ENCODE measurements around the gene MPHOSPH9. TPM values are rescaled to one million over a fixed set of nuclear protein-coding genes. Genes with fewer than 3 reads are reported as not detected.

Gene MPHOSPH9
- total RNA-seq, 2 experiments from 2014 or later, result 88.3 to 136 TPM

- ChIA-PET CTCF (ENCODE audit: unreplicated experiment) (no interaction called here), POLR2A (interaction anchor here (0.6 to 0.9 kb wide), 4 partner anchors 20 to 149 kb away, joined by 3 to 7 read pairs (median 5); no protein-coding TSS in a partner anchor)
- H3K36me3 ChIP-seq (ENCODE audit: insufficient read depth, low read length), result no peaks in the 10 kb centered on the region
- no peak for DNase-seq (ENCODE audit: low spot score)
- no peak overlapping the region for H3K4me3 ChIP-seq (ENCODE audit: low read depth, low read length, poor library complexity, severe bottlenecking)
- BruUV-seq (replicated peaks), result no TSS peak
- H4K20me1 ChIP-seq (ENCODE audit: insufficient read depth, low read length), result no peaks in the 10 kb centered on the region
- H3K9me2 ChIP-seq (ENCODE audit: insufficient read depth, low read length), result no peaks in the 10 kb centered on the region
- peaks cover 12% of the 10 kb centered on the region for H3K4me1 ChIP-seq (ENCODE audit: insufficient read depth, low read length, poor library complexity, severe bottlenecking)
- no peaks in the 10 kb centered on the region for H3K9me3 ChIP-seq (ENCODE audit: low read length)
- H3K4me2 ChIP-seq (ENCODE audit: low read length), result no peak overlapping the region
- H3K27ac ChIP-seq (ENCODE audit: low read depth, low read length, poor library complexity, severe bottlenecking), result no peak overlapping the region
- TF ChIP-seq EZH2phosphoT487 (IDR thresholded peaks at IDR 0.05; ENCODE audit: borderline replicate concordance, low read depth, low read length), result no peak
- no peak for TF ChIP-seq CTCF (conservative IDR thresholded peaks at IDR 0.05; ENCODE audit: low read length)
- intact Hi-C loops (cut with micrococcal nuclease; ENCODE audit: unreplicated experiment), result no loop called here
- no peak overlapping the region for H2AFZ ChIP-seq (ENCODE audit: low read length)
- no peaks in the 10 kb centered on the region for H3K79me2 ChIP-seq (ENCODE audit: insufficient read depth, low read depth, low read length)
Observed at GRCh38 chr12:123280971-123281370, 48.0 kb upstream of the MPHOSPH9 start.

GRCh38 chr12:123278101-123278627 is 45.2 kb upstream of the MPHOSPH9 start:
- CTCF ChIA-PET (ENCODE audit: unreplicated experiment), result no interaction called here
- intact Hi-C loops (cut with micrococcal nuclease; ENCODE audit: unreplicated experiment), result no loop called here
- H3K4me3 ChIP-seq (ENCODE audit: low read depth, low read length, poor library complexity, severe bottlenecking), result peak overlapping the region; percentile 13

More at GRCh38 chr12:123278101-123278627, 45.2 kb upstream of the MPHOSPH9 start:
- H3K27ac ChIP-seq (ENCODE audit: low read depth, low read length, poor library complexity, severe bottlenecking), result peak overlapping the region; percentile 31
- H3K36me3 ChIP-seq (ENCODE audit: insufficient read depth, low read length), result no peaks in the 10 kb centered on the region
- peak overlapping the region; percentile 41 for H3K4me2 ChIP-seq (ENCODE audit: low read length)
- no TSS peak for BruUV-seq (replicated peaks)
- POLR2A ChIA-PET, result interaction anchor here (0.6 to 0.9 kb wide), 3 partner anchors 8 to 966 kb away, joined by 3 to 7 read pairs (median 3); no protein-coding TSS in a partner anchor
- no peaks in the 10 kb centered on the region for H3K9me3 ChIP-seq (ENCODE audit: low read length)
- no peak for TF ChIP-seq CTCF (conservative IDR thresholded peaks at IDR 0.05; ENCODE audit: low read length)
- no peak for TF ChIP-seq EZH2phosphoT487 (IDR thresholded peaks at IDR 0.05; ENCODE audit: borderline replicate concordance, low read depth, low read length)
- no peaks in the 10 kb centered on the region for H4K20me1 ChIP-seq (ENCODE audit: insufficient read depth, low read length)
- peaks cover 12% of the 10 kb centered on the region for H3K4me1 ChIP-seq (ENCODE audit: insufficient read depth, low read length, poor library complexity, severe bottlenecking)
- peak; percentile 63 for DNase-seq (ENCODE audit: low spot score)
- H3K9me2 ChIP-seq (ENCODE audit: insufficient read depth, low read length), result no peaks in the 10 kb centered on the region
- H2AFZ ChIP-seq (ENCODE audit: low read length), result peak overlapping the region; percentile 44; the same call in 1 of the 2 replicates
- no peaks in the 10 kb centered on the region for H3K79me2 ChIP-seq (ENCODE audit: insufficient read depth, low read depth, low read length)
